Esophagus squamous epithelium (tissue), 5 donors: ENCODE measurements around the gene NCOA5. TPM values are rescaled to one million over a fixed set of nuclear protein-coding genes. Genes with fewer than 3 reads are reported as not detected.

Experiments
- DNase-seq: peaks from one replicate; lab custom pipeline; 2025; lab: John Stamatoyannopoulos, UW
- H3K27ac ChIP-seq, 4 donors: fragments of 200-600 bp; sonication (generic); one replicate each; pipeline ENCODE4 v1.5.1; 2016 to 2019; ENCODE audit warnings: mild to moderate bottlenecking in 1 of 4
- H3K27me3 ChIP-seq, 4 donors: fragments of 200-600 bp; sonication (generic); 1 replicate in 3 of 4; 2 replicates in 1 of 4; pipeline versions ENCODE4 v1.5.1 to v1.6.0; 2017 to 2021; ENCODE audit warnings: antibody characterized with exemption in 1 of 4
- H3K36me3 ChIP-seq, 3 donors: fragments of 200-600 bp; sonication (generic); one replicate each; pipeline ENCODE4 v1.5.1; 2016 to 2019
- H3K4me1 ChIP-seq, 3 donors: fragments of 200-600 bp; sonication (generic); one replicate each; pipeline ENCODE4 v1.5.1; 2017 to 2019
- H3K4me3 ChIP-seq, 4 donors: fragments of 200-600 bp; sonication (generic); 1 replicate in 3 of 4; 2 replicates in 1 of 4; pipeline ENCODE4 v1.5.1; 2016 to 2019; ENCODE audit warnings: mild to moderate bottlenecking in 2 of 4, moderate library complexity in 1 of 4
- H3K9me3 ChIP-seq, 3 donors: fragments of 200-600 bp; sonication (generic); one replicate each; pipeline ENCODE4 v1.5.1; 2016 to 2019
- CTCF ChIP-seq, 6 experiments: fragments of 450-650 bp in 4 of 6; fragments of 200-600 bp in 2 of 6; sonication (generic) in 2 of 6; IDR thresholded peaks; one replicate each; pipeline ENCODE4 v1.5.1; 2016 to 2019; ENCODE audit warnings: antibody characterized with exemption in 6 of 6, mild to moderate bottlenecking in 4 of 6, moderate library complexity in 4 of 6
- POLR2A ChIP-seq, 4 donors: fragments of 450-650 bp; IDR thresholded peaks; one replicate each; pipeline ENCODE4 v1.6.1; 2017; ENCODE audit warnings: antibody characterized with exemption in 4 of 4, mild to moderate bottlenecking in 4 of 4, moderate library complexity in 3 of 4
- WGBS, 2 donors: methylation state at CpG; one replicate each; pipeline ENCODE4 v1.1.5; 2018; 5-methylcytosine and 5-hydroxymethylcytosine counted together
- intact Hi-C: fragments of 100-400 bp; cut with DNase I; formaldehyde crosslinking; loops from one replicate; pipeline ENCODE4 v1.15.0; 2022
- total RNA-seq, 4 donors: library from RNA; depleted of rRNA; stranded (reverse); fragments of >200 nt; gene quantifications; one replicate each; pipeline ENCODE4 v1.1.0, GENCODE V29; 2016
- donor health status: DM: yes; HTN: yes; CAD: no.

NCOA5 gene
- total RNA-seq, 4 donors from 2014 or later, result 20.7 to 29.8 (median 22.3) TPM

- Histone ChIP-seq H3K36me3 (no peaks in the 10 kb centered on the region), H3K27ac (no peak overlapping the region), H3K9me3 (no peaks in the 10 kb centered on the region), H3K27me3 (peaks cover 0 to 85% (median 0%) of the 10 kb centered on the region in 4 donors), H3K4me1 (no peaks in the 10 kb centered on the region), H3K4me3 (no peak overlapping the region)
- no peak for TF ChIP-seq POLR2A (IDR thresholded peaks at IDR 0.05)
- TF ChIP-seq CTCF (IDR thresholded peaks at IDR 0.05), result no peak
- DNase-seq, result no peak
- WGBS, 2 donors, result 0 to 45% methylated on average over 1 to 2 of the region's 7 CpGs
- intact Hi-C loops, result no loop called here
Measured at GRCh38 chr20:46043556-46043955, 46.2 kb downstream of the NCOA5 start.

- Histone ChIP-seq H3K27ac (no peak overlapping the region), H3K4me1 (no peaks in the 10 kb centered on the region), H3K4me3 (no peak overlapping the region), H3K9me3 (no peaks in the 10 kb centered on the region), H3K27me3 (peaks cover 0 to 77% (median 0%) of the 10 kb centered on the region in 4 donors), H3K36me3 (no peaks in the 10 kb centered on the region)
- TF ChIP-seq POLR2A (IDR thresholded peaks at IDR 0.05), result no peak
- TF ChIP-seq CTCF (IDR thresholded peaks at IDR 0.05), result no peak
- intact Hi-C loops, result no loop called here
- DNase-seq, result no peak
- 10 to 35% methylated on average over 10 to 14 of the region's 18 CpGs for WGBS, 2 donors
Measured at GRCh38 chr20:46040902-46041535, 48.7 kb downstream of the NCOA5 start.

GRCh38 chr20:46037036-46037435 is 52.7 kb downstream of the NCOA5 start:
- Histone ChIP-seq H3K4me3 (no peak overlapping the region), H3K36me3 (no peaks in the 10 kb centered on the region), H3K27me3 (peaks cover 0 to 78% (median 5%) of the 10 kb centered on the region in 4 donors), H3K4me1 (peaks cover 0 to 4% (median 1%) of the 10 kb centered on the region in 3 donors), H3K27ac (no peak overlapping the region), H3K9me3 (no peaks in the 10 kb centered on the region)
- intact Hi-C loops, result no loop called here
- 60 to 80% methylated on average over 1 of the region's 5 CpGs for WGBS, 2 donors
- TF ChIP-seq CTCF (IDR thresholded peaks at IDR 0.05) (no peak), POLR2A (IDR thresholded peaks at IDR 0.05) (no peak)
- DNase-seq, result no peak

- intact Hi-C loops, result no loop called here
Measured at GRCh38 chr20:46036370-46036769, 53.4 kb downstream of the NCOA5 start.

More at GRCh38 chr20:46036370-46036769, 53.4 kb downstream of the NCOA5 start:
- Histone ChIP-seq H3K27ac (no peak overlapping the region), H3K9me3 (no peaks in the 10 kb centered on the region), H3K4me3 (no peak overlapping the region), H3K27me3 (peaks cover 0 to 78% (median 11%) of the 10 kb centered on the region in 4 donors), H3K36me3 (no peaks in the 10 kb centered on the region), H3K4me1 (peaks cover 0 to 10% (median 6%) of the 10 kb centered on the region in 3 donors)
- WGBS, 2 donors, result 72 to 73% methylated on average over 7 to 8 of the region's 8 CpGs
- DNase-seq, result no peak
- TF ChIP-seq CTCF (IDR thresholded peaks at IDR 0.05), result no peak
- TF ChIP-seq POLR2A (IDR thresholded peaks at IDR 0.05), result no peak
